Right kidney (tissue), 1 donor: ENCODE measurements around the gene CASKIN2.

ENCODE experiments used
- DNase-seq: peaks from one replicate; pipeline ENCODE4 v3.0.0-alpha.2; 2016

CASKIN2 gene

DNA sequence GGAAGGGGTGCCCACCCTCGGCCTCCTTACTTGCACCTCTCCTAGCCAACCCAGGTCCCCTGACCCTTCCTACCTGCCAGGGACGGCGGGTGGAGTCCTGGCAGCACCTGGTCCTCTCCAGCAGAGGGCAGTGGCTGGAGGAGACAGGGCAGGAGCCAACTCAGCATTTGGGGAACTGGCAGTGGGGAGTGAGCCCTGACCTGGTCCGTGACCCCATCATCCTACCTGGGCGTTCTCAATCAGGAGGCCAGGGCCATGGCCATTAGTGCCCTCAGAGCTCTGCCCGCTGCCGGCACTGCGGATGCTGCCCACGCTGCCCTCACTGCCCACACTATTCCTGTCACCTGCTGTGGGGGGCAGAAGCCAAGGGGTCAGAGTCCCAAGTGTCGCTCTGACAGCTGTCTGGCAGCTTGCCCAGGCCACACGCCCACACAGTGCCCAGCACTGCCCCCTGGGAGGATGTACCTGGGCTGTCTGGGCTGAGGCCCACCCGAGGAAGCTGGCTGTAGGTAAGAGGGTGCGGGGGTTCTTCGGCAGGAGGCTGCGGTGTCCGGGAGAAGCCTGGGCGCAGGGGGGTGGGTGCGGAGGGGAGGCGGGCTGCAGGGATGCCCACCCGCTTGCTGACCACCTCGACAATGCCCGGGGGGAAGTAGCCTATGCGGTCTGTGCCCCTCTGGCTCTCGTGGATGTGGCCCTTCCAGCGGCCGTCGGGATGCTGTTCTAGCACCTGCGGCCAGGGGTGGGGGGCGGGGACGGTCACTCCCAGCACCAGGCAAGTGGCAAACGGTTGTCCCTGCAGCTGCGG lies 10.8 kb downstream of the CASKIN2 start:
- peak; percentile 40 for DNase-seq

DNA sequence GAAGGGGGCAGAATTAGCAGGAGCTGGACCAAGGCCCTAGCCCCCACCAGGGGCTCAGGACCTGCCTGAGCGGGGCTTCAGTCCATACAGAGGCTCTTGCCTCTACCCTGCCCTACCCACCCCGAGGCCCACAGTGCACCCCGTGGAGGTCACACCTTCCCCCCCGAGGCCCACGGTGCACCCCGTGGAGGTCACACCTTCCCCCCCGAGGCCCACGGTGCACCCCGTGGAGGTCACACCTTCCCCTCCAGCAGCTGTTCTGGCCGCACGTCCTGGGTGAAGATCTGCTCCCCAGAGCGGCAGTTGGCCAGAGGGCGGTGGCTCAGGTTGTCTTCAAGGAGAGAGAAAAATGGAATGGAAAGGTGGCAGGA lies 11.4 kb downstream of the CASKIN2 start:
- DNase-seq = no peak

DNA sequence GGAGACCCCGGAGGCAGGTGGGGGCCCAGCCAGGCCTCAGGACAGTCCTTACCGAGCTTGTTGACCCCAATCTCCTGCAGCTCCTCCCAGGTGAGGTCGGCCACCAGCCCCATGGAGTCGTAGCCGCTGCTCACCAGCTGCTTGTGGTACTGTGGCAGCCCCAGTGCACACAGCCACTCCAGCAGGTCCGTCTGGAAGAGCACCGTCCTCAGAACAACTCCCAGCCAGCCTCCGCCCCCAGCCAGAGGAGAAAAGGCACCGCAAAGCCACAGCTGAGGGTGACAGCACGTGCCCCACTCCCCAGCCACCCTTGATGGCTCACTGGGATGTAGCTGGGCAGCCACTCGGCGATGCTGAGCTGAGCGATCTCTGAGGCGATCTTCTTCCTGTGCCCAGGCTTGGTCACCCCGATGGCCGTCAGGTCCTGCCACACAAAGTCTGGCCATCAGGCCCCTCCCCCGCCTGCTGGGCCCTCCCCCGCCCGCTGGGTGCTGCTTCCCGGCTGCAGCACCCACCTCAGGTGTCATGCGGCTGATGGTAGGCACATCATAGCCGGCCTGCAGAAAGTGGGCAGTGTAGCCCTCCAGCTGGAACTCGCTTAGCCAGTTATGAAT lies 11.9 kb downstream of the CASKIN2 start:
- no peak for DNase-seq

DNA sequence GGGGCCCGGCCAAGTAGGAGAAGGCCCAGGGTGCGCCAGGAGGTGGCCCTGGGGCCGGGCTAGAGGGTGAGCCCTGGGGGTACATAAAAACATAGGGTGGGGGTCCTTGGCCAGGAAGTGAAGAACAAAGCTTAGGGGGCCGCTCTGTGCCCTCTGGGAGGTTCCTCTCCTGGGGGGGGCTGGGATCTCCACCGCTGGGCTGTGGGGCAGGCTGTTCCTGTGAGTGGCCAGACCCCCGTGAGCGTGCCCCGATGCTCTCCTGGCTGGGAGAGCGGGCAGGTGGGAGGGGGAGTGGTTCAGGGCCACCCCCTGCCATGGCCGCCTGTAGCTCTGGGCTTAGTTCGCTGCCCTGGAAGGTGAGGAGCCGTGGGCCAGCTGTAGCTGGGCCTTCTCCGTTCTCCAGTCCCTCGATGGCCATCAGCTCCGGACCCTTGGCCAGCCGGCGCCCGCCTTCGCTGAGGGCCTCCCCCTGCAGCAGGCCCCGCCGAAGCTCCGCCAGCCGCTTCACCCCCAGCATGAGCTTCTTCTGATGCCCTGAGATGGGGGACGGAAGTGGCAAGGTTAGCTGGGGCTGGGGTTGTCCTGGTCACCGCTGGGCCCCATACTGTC lies 12.5 kb downstream of the CASKIN2 start:
- DNase-seq = no peak

DNA sequence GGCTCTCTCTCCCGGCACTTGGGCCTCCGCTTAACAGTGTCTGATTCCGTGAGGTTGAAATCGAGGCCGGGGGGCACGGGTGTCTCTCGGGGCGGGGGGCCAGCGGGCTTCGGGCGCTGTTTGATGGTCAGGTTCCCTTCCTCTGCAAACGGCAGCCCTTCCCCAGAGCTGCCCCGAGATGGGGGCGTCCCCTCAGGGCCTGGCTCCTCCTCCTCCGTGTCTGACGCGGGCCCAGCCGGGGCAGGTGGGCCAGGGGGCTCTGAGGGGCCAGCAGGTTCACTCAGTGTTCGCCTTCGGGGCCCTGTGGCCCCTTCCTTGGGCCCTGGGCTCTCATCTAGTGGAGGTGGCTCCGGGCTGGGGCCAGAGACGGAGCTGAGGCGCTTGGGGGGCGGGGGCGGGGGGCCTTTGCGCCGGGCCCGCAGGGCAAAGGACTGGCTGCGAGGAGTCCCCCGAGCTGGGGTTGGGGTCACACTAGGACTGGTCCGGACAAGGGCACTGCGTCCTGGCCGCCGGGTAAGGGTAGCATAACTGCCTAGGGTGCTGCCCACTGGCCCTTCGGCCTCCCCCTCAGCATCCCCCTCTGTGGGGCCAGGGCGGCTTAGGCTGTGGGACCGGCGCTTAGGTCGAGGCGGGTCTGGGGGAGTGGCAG lies 13.1 kb downstream of the CASKIN2 start:
- no peak for DNase-seq

DNA sequence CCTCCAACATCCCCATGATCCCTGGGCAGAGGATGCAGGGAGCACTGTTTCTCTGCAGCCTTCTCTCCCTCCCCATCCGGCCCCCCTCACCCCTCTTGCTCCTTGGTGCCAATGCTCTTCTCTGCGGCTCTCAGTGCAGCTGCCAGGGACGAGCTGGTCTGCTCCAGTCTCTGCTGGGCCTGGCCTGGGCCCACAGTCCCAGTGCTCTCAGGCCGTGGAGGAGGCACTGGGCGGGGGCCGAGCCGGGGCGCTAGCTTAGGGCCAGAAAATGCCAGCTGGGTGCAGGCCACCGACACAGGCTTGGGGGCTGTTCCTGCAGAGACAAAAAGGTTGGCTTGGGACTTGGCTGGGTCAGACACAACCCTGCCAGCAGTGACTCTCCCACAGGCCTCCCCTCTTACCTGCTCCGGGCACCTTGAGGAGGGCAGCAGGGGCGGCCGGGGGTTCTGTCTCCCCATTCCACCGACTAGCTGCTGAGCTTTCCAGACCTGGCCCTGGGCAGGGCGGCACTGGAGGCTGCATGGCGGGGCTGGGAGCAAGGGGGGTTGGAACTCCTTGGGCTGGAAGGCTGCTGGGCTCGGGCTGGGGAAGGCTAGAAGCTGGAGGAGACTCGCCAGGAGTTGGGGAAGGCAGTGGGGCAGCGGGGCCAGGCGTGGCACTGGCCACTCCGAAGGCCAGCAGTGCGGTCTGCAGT lies 13.8 kb downstream of the CASKIN2 start:
- DNase-seq = no peak

DNA sequence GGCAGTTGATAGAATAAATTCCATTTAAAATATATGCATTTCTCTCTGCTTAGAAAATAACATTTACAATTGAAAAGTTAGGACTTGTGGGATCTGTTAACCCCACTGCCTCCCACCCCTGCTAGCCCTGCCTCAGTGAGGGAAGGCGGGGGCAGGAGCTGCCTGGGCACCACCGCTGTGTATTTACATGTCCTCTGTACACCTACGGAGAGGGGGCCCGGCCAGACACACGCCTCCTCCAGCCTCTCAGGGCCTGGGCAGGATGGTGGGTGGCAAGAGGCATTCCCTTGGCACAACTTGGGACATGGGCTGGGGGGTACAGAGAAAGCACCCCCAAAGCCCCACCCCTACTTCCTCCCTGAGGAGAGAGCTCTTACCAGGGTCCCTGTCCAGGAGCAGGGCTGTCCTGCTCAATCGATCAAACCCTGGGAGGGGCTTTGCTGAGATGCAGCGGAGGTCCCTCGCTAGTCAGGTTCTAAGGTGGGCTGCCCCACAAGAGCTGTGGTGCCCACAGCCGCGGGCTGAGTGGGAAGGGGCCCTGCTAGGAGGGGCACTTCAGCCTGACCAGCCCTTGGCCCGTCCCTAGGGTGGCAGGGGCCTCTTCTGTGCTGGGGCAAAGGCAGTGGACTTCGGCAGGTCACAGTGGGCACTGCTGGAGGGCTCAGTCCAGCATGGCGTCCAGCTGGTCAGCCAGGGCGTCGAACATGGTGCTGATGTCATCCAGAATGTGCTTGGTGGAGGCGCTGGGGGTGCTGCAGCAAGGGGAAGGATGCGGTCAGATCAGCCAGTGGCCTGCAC lies 14.7 kb downstream of the CASKIN2 start:
- no peak for DNase-seq

DNA sequence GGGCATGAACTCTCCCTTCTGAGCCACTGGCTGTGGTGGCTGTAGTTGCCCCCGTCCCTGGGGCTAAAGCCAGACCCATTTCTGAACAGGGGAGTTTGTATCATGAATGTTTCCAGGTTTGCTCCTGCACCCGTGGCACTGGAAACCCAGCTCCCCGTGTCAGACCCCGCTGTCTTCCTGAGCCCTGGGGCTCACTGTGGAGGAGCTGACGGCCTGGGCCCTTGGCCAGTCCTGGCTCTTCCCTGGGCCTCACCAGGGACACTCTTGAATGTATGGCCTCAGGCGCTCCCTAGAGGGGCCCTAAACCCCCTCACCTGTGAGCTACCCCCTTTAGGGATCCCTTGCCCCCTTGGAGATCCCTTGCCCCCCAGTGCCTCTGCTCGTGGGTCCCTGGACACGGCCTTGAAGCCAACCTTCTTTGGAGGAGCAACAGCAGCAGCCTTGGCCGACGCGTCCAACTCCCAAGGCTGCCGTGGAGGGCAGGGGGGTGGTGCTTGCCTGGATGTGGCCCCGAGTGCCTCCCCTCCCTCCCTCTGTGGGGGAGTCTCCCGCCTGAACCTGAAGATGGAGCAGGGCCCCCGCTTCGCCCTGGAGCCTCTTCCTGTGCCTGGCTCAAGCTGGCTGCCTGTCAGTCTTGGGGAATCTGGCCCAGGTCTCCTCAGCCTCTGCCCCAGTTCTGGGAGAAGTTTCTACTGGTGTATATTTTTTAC lies 15.9 kb downstream of the CASKIN2 start:
- peak; percentile 48 for DNase-seq

DNA sequence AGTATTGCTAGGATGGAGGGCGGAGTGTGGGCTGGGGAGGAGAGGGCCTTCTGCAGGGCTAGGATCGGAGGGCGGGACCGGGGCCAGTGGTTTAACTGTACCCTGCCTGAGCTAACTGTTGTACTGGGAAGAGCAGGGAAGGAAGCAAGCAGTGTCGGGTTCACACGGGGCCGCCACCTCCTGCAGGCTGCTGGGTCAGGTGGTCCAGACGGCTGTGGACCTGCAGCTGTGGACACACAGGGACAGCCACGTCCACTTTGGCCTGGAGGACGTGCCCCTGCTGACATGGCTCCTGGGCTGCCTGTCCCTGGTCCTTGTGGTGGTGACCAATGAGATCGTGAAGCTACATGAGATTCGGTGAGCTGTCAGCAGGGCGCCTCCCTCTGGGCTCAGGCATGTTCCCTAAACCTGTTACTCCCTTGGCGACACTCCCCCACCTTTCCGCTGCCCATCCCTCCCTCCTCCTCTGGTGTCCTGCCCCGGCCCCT lies 16.6 kb downstream of the CASKIN2 start:
- DNase-seq = no peak

DNA sequence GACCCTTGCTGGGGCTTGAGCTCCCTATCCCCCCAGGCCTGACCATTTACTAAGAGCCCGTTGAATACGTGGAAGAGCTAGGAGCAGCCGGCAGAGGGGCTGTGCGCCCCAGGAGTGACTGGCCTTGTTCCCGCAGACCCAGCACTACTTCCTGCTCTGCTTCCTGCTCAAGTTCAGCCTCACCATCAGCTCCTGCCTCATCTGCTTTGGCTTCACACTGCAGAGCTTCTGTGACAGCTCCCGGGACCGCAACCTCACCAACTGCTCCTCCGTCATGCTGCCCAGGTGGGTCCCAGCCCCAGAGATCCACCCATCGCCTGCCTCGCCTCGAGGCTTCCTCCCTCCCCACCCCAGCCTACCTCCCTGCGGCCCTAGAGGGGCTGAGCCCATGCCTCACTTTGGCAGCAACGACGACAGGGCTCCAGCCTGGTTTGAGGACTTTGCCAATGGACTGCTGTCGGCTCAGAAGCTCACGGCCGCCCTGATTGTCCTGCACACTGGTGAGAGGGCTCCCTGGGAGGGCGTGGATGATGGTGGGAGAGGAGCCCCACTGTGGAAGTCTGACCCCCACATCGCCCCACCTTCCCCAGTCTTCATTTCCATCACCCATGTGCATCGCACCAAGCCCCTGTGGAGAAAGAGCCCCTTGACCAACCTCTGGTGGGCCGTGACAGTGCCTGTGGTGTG lies 17.2 kb downstream of the CASKIN2 start:
- no peak for DNase-seq

DNA sequence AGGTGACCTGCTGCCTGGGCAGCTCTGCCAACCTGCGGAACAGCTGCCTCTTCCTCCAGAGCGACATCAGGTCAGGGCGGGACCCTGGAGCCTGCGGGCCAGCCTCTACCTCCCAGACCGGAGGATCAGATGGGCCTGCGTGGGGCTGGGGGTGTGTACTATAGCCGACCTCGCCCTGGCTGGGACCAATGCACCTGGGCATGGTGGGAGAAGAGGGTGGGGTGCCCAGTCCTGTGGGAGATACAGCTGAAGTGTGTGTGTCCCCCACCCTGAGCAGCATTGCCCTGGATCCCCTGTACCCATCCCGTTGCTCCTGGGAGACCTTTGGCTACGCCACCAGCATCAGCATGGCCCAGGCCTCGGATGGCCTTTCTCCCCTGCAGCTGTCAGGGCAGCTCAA lies 19.3 kb downstream of the CASKIN2 start:
- no peak for DNase-seq

DNA sequence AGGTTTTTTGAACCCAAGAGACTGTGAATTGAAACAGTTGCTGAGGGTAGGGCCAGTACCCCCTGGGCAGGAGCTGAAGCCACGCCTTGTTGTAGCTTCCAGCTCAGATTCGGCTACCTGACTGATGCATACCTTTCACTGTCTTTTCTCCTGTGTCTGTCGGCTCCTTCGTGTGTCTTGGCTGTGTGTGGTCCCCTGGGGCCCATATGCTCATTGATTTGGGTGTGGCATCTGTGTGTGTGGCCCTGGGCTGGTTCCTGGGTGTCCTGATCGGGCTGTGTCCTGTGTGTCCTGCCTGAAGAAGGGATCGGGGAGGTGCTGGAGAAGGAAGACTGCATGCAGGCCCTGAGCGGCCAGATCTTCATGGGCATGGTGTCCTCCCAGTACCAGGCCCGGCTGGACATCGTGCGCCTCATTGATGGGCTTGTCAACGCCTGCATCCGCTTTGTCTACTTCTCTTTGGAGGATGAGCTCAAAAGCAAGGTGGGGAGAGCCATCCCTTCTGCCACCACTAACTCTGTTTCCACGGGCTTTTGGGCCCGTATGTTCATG lies 20.9 kb downstream of the CASKIN2 start:
- DNase-seq = no peak

DNA sequence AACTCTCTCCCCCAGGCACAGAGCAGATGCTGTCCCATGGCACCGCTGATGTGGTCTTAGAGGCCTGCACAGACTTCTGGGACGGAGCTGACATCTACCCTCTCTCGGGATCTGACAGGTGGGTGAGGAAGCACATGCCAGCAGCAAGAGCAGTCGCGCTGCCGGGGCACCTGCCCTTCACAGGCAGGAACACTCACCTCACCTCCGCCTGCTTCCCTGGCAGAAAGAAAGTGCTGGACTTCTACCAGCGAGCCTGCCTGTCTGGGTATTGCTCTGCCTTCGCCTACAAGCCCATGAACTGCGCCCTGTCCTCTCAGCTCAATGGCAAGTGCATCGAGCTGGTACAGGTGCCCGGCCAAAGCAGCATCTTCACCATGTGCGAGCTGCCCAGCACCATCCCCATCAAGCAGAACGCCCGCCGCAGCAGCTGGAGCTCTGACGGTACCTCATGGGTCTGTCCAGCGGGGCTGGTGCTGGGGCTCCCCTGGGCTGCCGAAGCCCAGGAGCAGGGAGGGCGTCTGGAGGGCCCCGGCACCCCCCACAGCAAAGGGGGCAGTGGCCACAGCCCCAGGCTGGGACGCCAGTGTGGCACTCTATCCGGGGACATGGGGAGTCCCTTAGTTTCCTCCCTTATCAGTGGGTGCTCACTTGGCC lies 21.7 kb downstream of the CASKIN2 start:
- DNase-seq = no peak

DNA sequence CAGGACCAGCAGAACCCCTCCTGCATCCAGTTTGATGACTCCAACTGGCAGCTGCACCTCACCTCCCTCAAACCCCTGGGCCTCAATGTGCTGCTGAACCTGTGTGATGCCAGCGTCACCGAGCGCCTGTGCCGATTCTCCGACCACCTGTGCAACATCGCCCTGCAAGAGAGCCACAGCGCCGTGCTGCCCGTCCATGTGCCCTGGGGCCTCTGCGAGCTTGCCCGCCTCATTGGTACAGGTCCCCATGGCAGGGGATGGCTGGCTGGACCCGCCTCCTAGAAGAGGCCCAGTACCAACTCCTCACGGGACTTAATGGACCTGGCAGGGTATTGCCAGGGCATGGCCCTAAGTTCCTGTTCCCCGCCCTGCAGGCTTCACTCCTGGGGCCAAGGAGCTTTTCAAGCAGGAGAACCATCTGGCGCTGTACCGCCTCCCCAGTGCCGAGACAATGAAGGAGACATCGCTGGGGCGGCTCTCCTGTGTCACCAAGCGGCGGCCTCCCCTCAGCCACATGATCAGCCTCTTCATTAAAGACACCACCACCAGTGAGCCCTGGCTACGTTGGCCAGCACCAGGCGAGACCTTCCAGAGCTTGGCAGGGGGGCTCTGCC lies 22.7 kb downstream of the CASKIN2 start:
- DNase-seq = no peak

DNA sequence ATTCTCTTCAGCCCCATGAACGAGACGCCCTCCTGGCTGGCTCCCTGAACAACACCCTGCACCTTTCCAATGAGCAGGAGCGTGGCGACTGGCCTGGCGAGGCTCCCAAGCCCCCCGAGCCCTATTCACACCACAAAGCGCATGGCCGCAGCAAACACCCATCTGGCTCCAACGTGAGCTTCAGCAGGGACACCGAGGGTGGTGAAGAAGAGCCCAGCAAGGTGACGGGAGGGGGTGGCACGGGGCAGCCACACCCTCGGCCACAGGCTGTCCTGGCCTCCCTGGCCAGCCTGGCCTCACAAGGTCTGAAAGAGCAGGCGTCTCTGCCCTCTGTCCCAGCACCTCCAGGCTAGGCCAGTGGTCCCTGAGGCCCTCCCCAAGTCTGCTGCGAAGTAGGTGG lies 23.7 kb downstream of the CASKIN2 start:
- no peak for DNase-seq

DNA sequence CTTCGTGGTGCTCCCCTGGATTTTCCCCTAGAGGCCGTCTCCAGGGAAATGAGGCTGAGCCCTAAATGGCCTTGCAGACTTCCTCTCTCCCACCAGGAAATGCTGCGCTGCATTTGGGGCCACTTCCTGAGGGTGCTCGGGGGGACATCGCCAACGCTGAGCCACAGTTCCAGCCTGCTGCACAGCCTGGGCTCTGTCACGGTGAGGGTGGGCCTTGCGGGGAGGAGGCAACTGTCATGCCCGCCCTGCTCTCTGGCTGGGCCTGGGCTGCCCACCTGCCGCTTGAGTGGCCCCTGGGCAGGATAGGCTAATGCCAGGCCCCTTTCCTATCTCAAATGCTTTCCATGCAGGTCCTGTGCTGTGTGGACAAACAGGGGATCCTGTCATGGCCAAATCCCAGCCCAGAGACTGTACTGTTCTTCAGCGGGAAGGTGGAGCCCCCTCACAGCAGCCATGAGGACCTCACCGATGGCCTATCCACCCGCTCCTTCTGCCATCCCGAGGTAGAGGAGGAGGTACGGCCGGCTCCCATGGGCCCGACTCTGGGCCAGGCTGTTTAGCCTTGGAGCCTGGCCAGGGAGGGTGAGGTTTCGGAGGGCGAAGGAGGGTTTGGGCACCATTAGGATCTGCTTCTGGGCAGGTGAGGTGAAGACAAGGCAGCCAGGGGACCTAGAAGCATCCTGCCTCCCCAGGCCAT lies 24.2 kb downstream of the CASKIN2 start:
- DNase-seq = no peak

DNA sequence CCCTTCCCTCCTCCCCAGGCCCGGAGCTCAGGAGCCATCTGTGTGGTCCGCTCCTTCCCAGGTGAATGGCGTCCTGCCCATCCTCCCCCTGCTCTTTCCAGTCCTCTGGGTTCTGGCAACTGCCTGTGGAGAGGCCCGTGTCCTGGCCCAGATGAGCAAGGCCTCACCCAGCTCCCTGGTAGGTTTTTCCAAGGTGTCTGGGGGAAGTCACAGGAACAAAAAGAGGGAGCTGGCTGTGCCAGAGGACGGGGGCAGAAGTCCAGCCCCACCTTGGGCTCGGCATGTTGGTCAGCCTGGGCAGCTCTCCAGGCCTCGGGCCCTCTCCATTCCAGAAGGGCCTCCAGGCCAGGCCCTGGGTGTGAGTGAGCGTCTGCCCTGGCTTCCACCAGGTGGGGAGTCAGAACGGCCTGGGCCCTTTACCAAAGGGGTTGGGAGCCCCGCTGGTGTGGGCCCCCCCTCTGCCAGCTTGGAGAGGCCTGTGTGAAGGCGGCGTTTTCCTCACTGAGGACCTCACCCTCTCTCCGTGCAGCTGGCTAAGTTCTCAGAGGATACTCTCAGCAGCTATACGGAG lies 25.1 kb downstream of the CASKIN2 start:
- DNase-seq = no peak

DNA sequence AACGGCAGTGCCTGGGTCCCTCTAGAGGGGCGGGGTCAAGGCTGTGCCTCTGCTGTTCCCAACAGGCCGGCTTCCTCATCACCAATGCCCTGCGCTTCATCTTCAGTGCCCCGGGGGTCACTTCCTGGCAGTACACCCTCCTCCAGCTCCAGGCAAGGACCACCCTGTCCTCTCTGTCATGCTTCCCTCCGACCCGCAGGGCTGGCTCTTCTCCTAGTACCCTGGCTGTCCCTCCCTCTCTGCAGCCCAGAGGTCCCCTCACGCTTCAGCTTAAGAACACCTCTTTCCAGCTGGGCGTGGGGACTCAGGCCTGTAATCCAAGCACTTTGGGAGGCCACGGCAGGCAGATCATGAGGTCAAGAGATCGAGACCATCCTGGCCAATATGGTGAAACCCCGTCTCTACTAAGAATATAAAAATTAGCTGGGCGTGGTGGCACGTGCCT lies 25.8 kb downstream of the CASKIN2 start:
- no peak for DNase-seq
